Inflammatory macrophage treated with lipopolysaccharide for 1 hour (primary cell): Measurements from ENCODE around the gene NRF1.

ENCODE experiments used
- DNase-seq, 2 donors: peaks; one replicate each; pipeline ENCODE4 v3.0.0-alpha.2; 2020 to 2022

NRF1 gene

GRCh38 chr7:129686063-129686462 lies 74.5 kb downstream of the NRF1 start:
- DNase-seq = no peak

- no peak for DNase-seq
Observed at GRCh38 chr7:129688503-129689222, 77.1 kb downstream of the NRF1 start.

- no peak for DNase-seq
Observed at GRCh38 chr7:129689995-129690581, 78.6 kb downstream of the NRF1 start.

DNA sequence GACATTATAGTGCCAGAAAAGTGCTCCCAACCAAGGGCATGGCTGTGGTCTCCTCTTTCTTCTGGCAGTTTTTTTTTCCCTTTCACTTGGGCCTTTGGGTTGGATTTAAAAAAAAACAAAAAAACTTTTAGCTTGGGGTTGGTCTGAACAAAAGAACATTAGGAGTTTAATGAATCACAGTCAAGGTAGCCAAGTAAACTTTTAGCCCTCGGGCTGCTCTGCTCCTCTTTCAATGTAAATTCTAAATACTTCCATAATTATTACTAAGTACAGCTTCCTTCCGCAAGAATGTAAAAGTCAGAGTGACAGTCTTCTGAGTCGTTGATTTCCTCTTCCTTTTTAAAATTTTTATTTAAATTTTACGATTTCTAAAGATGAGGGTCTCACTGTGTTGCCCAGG lies 79.2 kb downstream of the NRF1 start:
- no peak for DNase-seq

DNA sequence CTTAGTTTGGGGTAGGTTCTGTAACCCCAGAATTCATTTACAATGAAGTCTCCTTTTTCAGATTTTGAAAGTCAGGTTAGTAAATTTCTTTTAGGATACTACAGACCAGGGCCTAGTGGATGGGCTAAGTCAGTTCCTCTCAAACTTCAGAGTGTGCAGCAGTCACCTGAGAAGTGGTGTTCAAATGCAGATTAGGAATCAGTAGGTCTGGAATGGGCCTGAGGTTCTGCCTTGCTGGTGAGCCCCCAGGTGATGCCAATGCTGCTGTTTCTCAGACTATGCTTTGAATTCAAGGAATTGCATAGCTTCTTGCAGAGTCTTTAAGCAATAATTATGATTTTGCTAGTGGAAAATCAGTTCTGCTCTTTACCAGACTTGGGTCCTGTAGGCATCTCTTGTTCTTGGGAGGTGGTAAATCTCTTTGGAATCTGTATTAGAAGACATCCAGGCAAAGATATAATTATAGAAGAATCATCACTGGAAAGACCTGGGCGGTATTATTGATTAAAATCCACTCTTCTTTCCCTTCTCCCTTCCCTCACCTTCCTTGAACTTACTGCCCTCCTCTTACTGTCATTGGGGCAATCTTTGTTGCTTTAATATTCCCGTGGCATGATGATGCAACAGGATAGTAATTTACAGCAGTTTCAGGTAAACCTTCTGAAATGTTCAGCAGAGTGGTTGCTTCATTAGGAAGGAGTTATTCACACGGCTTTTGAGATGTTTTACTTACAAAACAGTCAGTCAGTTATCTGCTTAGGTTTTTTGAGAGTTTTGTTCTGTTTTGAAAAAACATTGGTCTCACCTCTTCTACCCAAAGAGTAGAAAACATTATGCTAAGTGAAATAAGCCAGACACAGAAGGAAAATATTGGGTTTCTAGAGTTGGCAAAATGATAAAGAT lies 87.2 kb downstream of the NRF1 start:
- DNase-seq = no peak

GRCh38 chr7:129702316-129702715 lies 90.8 kb downstream of the NRF1 start:
- no peak for DNase-seq

DNA sequence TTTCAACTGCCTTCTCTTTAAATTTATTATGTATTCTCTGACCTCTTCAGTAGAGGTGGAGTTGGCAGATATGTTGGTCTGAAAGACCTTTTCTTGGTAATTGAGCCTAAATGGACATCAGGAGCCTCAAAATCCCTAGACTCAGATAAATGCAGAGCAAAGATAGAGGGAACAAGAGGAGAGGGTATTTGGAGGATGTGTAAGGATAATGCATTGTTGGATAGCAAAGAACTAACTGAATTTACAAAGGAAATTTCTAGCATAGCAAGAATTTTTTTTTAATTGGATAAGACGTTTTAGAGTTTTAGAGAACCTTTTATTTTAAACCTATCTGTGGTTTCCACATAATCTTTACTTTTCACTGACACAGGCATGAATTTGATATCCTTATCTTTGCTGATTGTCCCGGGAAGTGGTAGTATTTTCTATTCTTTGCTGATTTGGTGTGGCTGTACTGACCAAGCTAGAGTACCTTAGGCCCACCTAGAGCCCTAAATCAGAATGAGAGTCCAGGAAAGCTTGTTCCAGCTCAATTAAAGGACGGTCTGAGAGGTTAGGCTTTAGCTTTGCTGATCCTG lies 91.3 kb downstream of the NRF1 start:
- DNase-seq = no peak

GRCh38 chr7:129703751-129704150 lies 92.2 kb downstream of the NRF1 start:
- DNase-seq = no peak

DNA sequence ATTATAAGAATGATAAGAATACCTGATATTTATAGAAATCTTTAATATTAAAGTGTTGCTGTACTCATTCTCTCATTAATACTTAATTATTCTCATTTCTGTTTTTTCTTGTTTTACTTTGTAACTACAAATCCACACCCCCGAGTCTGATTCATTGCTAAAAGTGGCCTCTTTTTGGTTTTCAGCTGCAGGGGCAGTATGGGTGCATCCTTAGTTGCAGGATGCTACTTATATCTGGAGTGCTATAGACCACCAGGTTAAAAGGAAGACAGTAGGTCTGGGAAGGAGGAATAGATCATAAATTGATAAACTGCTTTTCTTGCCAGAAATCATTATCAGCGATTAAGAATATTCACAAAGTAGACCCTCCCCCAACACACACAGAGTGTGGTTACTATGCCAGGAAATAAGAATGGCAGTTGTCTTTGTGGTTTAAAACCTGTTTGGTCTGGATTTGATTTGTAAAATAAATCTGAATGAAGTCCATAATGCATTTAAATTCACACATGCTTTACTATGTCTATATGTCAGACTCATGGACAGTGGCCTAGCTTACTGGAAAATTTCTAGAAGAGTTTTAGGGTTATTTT lies 96.5 kb downstream of the NRF1 start:
- DNase-seq = no peak

- DNase-seq = no peak
Observed at GRCh38 chr7:129713544-129713943, 102.0 kb downstream of the NRF1 start.

DNA sequence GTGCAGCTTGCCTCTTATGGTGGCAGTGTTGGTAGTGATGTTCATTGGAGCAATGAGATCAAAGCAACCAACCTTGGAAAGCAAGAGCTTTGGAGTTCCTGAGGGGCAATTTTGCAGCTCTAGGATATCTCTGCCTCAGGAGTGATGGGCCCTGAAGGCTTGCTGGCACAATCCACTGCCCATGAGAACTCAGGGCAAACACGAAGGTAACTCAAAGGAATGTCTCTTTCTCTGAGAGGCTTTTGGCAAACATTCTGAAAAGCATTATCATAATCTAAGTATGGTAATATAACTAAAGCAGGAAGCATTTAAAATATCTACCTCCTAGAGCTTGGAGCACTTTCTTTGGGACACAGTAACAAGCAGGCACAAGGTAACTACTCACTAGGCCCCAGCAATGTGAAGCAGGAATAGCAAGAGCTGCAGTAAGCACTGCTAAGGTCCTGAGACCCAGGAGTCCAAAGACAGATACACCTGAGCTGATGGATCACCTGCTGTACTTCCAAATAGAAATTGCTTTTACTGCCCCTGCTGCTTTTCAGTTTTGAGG lies 103.1 kb downstream of the NRF1 start:
- DNase-seq = no peak

- peak; percentile 11 to 19 for DNase-seq
Observed at GRCh38 chr7:129719980-129720732, 108.6 kb downstream of the NRF1 start.

- DNase-seq = peak; percentile 32 to 45
Observed at GRCh38 chr7:129721068-129721467, 109.5 kb downstream of the NRF1 start.

DNA sequence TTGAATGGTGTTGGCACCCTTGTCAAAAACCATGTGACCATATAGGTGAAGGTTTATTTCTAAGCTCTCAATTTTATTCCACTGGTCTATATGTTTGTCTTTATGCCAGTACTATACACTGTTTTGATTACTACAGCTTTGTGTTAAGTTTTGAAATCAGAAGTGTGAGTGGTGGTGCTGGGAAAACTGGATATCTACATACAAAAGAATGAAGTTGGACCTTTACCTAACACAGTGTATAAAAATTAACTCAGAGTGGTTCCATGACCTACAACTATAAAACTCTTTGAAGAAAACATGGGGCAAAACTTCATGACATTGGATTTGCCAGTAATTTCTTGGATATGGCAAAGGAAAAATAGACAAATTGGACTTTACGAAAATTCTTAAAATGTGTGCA lies 112.2 kb downstream of the NRF1 start:
- DNase-seq = no peak

DNA sequence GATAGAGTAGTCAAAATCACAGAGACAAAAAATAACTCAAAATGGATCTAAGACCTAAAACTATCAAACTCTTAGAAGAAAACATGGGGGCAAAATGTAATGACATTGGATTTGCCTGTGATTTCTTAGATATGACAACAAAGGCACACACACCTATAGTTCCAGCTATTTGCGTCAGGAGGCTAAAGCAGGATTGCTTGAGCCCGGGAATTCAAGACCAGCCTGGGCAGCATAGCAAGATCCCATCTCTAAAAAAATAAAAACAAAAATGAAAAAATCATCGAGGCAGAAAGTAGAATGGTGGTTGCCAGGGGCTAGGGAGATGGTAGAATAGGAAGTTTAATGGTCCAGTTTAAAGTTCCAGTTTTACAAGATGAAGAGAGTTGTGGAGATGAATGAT lies 113.3 kb downstream of the NRF1 start:
- no peak for DNase-seq

DNA sequence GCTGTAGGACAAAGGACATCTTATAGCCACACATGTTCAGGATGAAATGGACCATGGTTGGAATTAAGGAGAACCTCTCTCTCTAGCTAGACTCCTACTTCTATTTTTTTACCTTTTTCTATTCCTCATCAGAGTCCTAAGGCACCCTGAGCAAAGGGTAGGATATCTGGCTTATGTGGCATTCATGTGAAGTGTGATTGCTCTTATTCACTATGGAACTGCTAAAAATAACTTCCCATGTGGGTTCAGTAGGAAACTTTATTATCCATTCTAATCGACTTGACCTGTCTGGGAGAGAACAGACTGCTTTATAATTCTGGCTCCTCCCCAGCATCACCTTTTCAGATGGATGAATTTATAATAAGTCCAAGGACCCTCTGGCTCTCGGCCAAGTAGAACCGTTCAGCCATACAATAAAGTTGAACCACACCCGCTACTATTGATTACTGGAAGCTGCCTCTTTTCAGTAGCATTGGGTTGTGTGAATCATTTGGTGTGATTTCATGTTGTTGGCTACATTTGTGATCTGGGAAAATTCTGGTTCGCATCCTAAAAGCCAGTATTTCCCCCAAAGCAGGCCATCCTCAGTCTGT lies 117.5 kb downstream of the NRF1 start:
- DNase-seq = no peak

- DNase-seq = no peak
Observed at GRCh38 chr7:129729511-129729910, 118.0 kb downstream of the NRF1 start.

DNA sequence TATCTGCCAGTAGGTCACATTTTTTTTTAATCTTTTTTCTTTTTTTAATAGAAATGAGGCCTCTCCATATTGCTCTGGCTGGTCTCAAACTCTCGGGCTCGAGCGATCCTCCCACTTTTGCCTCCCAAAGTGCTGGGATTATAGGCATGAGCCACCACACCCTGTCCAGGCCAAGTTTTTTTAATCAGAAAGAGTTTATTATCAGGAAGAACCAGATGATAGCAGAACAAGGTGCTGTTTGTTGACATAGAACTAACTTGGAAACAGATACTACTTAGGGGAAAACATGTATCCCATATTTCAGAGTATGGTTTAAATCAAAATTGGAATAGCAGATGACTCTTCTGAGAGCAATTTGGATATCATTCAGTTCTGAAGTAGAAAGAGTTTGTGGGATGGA lies 118.6 kb downstream of the NRF1 start:
- no peak for DNase-seq

- no peak for DNase-seq
Observed at GRCh38 chr7:129734400-129734799, 122.9 kb downstream of the NRF1 start.

DNA sequence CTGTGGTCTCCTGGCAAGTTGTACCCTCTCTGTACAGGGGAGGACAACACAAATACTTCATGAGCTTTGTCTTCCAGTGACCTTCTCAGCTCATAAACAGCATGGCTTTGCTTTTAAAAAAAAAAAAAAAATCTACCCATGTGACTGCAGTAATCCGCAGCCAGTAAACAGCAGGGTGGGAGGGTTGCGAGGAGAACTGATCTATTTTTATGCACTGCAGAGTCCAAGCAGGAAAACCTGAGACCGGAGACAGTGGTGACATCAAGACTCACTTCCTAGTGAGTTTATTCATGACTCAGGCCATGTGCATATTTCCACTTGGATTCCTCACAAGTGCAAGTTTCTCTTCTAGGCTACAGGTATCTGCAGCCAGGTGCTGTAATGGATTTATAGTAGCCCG lies 127.9 kb downstream of the NRF1 start:
- DNase-seq = peak in 1 of 2 donors; percentile 41

DNA sequence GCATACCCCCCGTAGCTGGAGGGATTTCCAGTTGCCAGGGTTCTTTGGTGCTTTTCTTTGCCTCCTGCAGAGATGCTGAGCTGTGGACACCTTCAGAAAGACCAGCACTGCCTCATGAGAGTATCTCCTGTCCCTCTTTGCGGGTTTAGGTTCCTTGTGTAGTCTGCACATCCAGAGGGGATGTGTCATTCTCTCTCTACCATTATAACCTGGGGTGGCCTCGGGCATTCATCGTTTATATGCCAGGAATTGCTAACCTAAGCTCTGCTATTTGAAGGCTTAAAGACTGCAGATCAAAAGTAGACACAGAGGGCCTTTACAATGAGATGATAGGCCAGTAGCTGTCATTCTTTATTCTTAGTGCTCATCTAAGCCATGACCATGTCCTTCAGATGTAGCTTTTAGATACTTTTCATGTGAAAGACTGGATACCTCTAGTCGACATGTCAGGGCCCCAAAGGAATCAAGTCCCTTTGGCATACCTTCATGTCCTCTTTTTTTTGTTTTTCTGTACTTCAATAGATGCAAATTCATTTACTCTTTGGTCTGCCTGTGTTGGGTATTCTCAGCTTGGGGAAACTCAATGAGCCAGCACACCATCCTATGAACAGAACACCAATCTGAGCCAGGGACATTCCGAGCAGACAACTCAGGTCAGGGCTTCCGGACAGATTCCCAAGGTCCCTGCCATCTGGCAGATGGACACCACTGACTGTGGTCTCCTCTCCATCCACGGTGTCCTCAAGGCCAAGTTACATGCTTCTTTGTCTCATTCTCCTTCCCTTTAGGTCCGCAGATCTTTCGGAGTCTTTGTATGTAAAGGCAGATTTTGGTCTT lies 129.3 kb downstream of the NRF1 start:
- no peak for DNase-seq
